HL-60/S4 treated with phorbol 12-myristate 13-acetate at 8.2 ng/mL for 4 days and 3 days (cell line): ENCODE data around the gene TGFBRAP1.
"Not testable (repeated sequence)": the region's sequence is repeated elsewhere in the genome, so short reads cannot be mapped to it uniquely, and the experiment has no call there.

Experiments
- in situ Hi-C: fragments of 300-500 bp; cut with MboI; formaldehyde crosslinking; loops from 2 replicates; pipeline ENCODE4 v1.15.0; 2022; ENCODE audit warnings: low sequenced_read_pairs

Gene TGFBRAP1

GRCh38 chr2:105287692-105288091 is 41.8 kb downstream of the TGFBRAP1 start:
- in situ Hi-C loops = no loop called here

GRCh38 chr2:105283532-105283931 is 46.0 kb downstream of the TGFBRAP1 start:
- in situ Hi-C loops = no loop called here

DNA sequence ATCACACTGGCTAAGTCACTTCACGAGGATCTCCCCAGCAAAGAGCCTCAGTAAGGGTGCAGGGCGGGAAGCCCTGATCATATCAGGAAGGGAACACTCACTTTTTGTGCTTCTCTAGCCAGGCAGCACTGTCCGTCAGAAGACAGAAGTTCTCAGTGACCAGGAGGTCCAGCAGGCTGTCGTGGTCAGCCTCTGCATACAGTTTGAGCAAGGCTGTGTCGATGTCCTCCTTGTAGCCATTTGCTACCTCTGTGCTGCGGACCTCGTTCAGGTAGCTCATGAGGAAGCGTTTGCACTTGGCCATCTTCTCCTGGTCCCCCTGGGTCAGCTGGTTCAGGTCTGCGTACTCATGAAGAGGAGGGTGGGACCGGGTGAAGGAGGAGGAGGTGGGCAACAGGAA is 49.3 kb downstream of the TGFBRAP1 start:
- in situ Hi-C loops = no loop called here

DNA sequence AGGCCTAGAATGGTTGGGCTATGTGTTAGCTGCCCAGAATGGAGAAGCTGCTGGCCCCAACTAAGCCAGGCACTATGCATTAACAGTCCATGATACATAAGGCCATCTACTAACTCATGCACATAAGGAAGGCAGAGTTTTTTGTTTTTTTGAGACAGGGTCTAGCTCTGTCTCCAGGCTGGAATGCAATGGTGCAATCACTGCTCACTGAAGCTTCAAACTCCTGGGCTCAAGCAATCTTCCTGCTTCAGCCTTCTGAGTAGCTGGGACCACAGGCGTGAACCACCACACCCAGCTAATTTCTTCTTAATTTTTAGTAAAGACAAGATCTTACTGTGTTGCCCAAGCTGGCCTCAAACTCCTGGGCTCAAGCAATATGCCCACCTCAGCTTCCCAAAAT is 50.4 kb downstream of the TGFBRAP1 start:
- in situ Hi-C loops = no loop called here

DNA sequence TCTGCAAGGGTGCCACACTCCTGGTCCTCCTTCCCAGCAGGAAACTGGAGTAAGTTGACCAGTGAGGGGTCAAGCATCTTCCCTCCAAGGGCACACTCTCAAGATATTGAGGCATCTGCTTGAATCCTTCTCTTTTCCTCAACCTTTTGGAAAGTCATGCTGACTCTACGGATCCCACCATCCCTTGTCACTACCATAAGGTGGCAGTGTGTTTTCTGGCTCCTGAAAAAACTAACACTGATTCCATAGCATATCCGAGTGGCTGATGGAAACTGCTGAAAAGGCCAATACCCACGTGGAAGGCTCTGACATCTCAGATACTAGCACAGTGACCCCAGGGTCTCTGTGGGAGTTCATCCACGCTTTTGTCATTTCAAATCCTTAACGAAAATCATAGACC is 50.9 kb downstream of the TGFBRAP1 start:
- in situ Hi-C loops = no loop called here

DNA sequence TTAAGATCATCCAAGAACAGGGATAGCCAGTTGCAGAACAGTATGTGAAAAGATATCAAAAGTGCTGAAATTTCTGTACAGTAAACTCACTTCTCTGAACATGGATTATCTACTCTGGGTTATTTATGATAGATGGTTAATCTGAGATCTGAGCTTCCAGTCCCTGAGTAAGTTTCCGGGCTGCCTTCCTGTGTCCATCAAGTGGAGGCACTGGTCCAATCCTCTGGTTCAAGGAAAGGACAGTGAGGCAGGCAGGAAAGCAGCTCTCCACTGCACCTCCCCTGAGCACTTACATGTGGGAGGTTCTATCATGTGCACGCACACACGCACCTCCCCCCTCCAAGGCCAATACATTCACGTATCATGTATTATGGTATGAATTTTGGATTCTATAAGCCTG is 55.5 kb downstream of the TGFBRAP1 start:
- in situ Hi-C loops = no loop called here

GRCh38 chr2:105272176-105272575 is 57.4 kb downstream of the TGFBRAP1 start:
- in situ Hi-C loops = no loop called here

DNA sequence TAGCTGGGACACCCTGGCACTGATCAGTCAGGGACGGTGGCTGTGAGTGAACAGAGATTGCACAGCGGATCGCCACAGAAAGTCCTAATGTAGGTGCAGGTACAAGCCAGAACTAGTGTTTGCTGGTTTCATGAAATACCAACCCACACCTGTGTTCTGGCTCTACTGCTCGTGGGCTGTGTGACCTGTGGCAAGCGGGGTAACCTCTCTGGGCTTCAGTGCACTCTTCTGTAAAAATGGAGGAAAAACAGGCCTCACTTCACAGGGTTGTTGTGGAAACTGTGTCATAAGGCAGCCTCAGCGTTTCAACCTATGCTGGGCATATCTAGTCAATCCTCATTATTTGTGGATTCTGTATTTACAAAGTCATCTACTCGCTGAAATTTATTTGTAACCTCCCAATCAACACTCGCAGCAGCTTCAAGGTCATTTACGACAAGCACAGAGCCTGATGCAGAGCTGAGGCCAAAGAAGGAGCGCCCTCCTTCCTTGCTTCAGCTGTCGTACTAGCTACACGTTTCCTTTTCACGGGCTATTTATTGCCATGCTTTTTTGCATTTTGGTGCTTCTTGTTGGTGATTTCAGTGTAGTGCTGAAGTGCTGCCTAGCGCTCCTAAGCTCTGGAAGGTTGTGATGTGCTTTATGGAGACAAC is 58.0 kb downstream of the TGFBRAP1 start:
- in situ Hi-C loops = no loop called here

- in situ Hi-C loops = no loop called here
Observed at GRCh38 chr2:105269426-105269825, 60.1 kb downstream of the TGFBRAP1 start.

DNA sequence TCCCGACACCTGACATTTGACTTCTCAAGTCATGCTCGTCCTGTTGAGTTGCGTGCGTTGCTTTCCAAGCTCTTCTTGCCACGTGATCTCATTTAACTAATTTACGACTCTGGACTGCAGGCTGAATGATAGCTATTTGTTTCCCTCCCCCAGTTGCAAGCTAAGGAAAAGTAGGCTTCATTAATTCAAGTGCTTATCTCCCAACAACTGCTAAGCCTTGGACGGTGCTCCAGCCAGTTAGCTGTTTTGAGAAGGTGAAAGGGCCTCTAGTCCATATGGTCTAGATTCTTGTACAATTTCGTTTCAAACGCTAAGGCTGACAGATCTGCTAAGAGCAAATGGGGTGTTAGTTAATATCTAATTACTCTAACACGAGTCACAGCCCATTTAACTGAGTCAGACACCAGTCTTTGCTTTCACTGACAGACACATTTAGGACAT is 66.9 kb downstream of the TGFBRAP1 start:
- in situ Hi-C loops = no loop called here

- in situ Hi-C loops = no loop called here
Observed at GRCh38 chr2:105261061-105261460, 68.5 kb downstream of the TGFBRAP1 start.

DNA sequence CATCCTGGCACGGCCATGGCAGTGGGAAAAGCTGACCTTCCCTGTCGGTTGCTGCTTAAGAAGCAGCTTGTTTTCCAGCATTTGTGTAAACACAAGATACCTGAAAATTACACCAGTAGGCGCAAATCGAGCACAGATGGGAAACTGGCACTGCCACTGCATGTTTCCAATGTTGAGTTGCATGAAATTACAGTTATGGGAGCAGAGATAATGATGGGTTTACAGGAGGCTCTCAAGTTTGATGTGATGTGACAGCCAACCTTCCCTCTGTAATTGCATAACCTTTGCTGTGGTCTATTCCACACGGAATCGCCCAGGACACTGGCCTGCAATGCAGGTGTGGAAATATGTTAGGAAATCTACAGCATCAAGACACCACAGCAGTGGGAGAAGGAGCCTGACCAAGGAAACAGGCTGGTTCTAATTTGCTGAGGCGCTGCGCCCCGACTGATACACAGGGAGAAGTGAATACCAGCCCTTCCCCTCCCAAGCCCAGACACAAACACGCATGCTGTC is 70.6 kb downstream of the TGFBRAP1 start:
- in situ Hi-C loops = no loop called here

GRCh38 chr2:105257981-105258380 is 71.6 kb downstream of the TGFBRAP1 start:
- in situ Hi-C loops = no loop called here

DNA sequence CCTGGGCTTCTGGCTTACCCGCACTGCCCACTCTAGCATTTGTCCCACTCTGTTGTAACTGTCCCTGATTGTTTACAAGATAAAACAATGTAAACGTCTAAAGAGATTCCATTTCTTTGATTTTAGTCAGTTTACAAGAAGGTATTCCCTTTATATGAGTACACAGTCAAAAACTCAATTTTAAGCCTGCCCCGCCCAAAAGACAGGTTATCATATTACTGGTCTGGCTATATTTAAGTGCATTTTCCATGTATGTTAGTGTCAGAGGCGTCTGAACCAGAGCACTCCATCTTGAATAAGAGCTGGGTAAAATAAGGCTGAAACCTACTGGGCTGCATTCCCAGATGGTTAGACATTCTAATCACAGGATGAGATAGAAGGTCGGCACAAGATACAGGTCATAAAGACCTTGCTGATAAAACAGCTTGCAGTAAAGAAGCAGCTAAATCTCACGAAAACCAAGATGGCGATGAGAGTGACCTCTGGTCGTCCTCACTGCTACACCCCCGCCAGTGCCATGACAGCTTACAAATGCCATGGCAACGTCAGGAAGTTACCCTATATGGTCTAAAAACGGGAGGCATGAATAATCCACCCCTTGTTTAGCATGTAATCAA is 73.0 kb downstream of the TGFBRAP1 start:
- in situ Hi-C loops = no loop called here

GRCh38 chr2:105255979-105256378 is 73.6 kb downstream of the TGFBRAP1 start:
- in situ Hi-C loops = no loop called here

- in situ Hi-C loops = no loop called here
Observed at GRCh38 chr2:105254531-105255210, 74.9 kb downstream of the TGFBRAP1 start.

DNA sequence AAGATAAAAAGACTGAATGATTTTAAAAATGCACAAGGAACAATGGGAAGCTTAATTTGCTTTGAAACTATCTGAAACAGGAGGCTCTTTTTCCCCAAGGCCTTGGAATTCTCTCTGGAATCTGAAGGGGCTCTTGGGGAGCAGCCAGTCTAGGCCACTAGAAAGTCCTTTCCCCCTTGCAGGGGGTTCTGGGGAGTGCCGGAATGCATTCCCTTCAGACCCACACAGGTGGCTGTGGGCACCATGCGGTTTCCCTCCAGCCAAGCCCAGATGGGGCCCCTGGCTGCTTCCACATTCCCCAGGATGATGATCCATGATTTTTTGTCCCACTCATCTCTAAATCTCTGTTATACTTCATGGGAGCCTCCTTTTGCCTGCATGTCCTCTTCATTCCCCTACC is 77.3 kb downstream of the TGFBRAP1 start:
- in situ Hi-C loops = no loop called here

GRCh38 chr2:105251016-105251648 is 78.4 kb downstream of the TGFBRAP1 start:
- in situ Hi-C loops = not testable (repeated sequence)

DNA sequence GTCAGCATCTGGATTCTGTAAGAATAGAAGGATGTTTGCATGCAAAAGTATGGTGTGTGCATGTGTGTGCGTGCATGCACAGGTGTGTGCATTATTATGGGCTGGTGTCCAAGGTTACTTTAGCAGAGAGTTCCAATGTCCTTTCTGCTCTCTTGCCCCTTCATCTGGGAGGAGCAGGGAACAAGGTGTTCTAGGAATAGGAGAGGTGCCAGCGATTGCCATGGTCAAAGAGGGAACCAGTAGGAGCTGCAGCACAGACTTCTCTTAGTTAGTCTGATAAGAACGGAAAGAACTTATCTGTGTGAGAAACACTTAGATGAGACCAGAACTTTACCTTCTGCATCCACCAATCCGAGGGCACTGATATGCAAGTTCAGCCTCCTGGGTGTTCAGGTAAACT is 79.6 kb downstream of the TGFBRAP1 start:
- in situ Hi-C loops = no loop called here

- in situ Hi-C loops = no loop called here
Observed at GRCh38 chr2:105249181-105249580, 80.4 kb downstream of the TGFBRAP1 start.

GRCh38 chr2:105248316-105249070 is 81.0 kb downstream of the TGFBRAP1 start:
- in situ Hi-C loops = no loop called here
